GM18519 (cell line): ENCODE results near the gene FOSL2.

Experiments used
- ATAC-seq: cut with Tn5 transposase; IDR thresholded peaks from one replicate; pipeline ENCODE4 v1.9.1; 2021; ENCODE audit warnings: mild to moderate bottlenecking, moderate library complexity; ENCODE audit not compliant: unreplicated experiment, low FRiP score

Gene FOSL2

GRCh38 chr2:28407976-28408690 is 15.5 kb downstream of the FOSL2 start:
- no peak for ATAC-seq

- ATAC-seq: no peak
These were observed 16.3 kb downstream of the FOSL2 start for GRCh38 chr2:28408764-28409599.

GRCh38 chr2:28411166-28411755 is 18.6 kb downstream of the FOSL2 start:
- no peak for ATAC-seq

GRCh38 chr2:28411956-28412609 is 19.4 kb downstream of the FOSL2 start:
- no peak for ATAC-seq

GRCh38 chr2:28412625-28413151 is 20.0 kb downstream of the FOSL2 start:
- no peak for ATAC-seq

- no peak for ATAC-seq
These were observed 20.7 kb downstream of the FOSL2 start for GRCh38 chr2:28413152-28413898.

- ATAC-seq: no peak
These were observed 21.2 kb downstream of the FOSL2 start for GRCh38 chr2:28413899-28414295.

GRCh38 chr2:28414583-28414982 is 21.9 kb downstream of the FOSL2 start:
- ATAC-seq: no peak

GRCh38 chr2:28415010-28415409 is 22.4 kb downstream of the FOSL2 start:
- no peak for ATAC-seq

- ATAC-seq: no peak
These were observed 23.1 kb downstream of the FOSL2 start for GRCh38 chr2:28415715-28416114.

GRCh38 chr2:28419003-28419402 is 26.3 kb downstream of the FOSL2 start:
- no peak for ATAC-seq

GRCh38 chr2:28419443-28420270 is 27.0 kb downstream of the FOSL2 start:
- no peak for ATAC-seq

GRCh38 chr2:28420722-28421121 is 28.1 kb downstream of the FOSL2 start:
- no peak for ATAC-seq

GRCh38 chr2:28422908-28423741 is 30.5 kb downstream of the FOSL2 start:
- ATAC-seq: no peak

- ATAC-seq: no peak
These were observed 31.4 kb downstream of the FOSL2 start for GRCh38 chr2:28423856-28424605.

- ATAC-seq: no peak
These were observed 32.3 kb downstream of the FOSL2 start for GRCh38 chr2:28424799-28425463.

- no peak for ATAC-seq
These were observed 32.8 kb downstream of the FOSL2 start for GRCh38 chr2:28425464-28425835.
